ENCODE results near the gene CITED4. TPM values are rescaled to one million over a fixed set of nuclear protein-coding genes. Genes with fewer than 3 reads are reported as not detected.

CITED4 gene
- polyA plus RNA-seq, 3 donors = 2.4 to 18.8 (median 17.1) TPM

- Histone ChIP-seq H3K9ac (ENCODE audit: insufficient read depth, low read length, poor library complexity, severe bottlenecking) (no peak overlapping the region), H3K4me1 (ENCODE audit: control insufficient read depth in 1 of 2, insufficient read depth in 2 of 2, low read length in 2 of 2) (no peaks in the 10 kb centered on the region), H2AFZ (ENCODE audit: insufficient read depth, low read depth, low read length, poor library complexity, severe bottlenecking) (no peak overlapping the region), H3K9me3 (replicated peaks in 1 of 2; ENCODE audit: control insufficient read depth in 1 of 2, insufficient read depth in 1 of 2, low read length in 2 of 2) (no peaks in the 10 kb centered on the region), H3K27ac (ENCODE audit: low read depth in 1 of 2, low read length in 2 of 2) (no peak overlapping the region), H3K4me2 (replicated peaks; ENCODE audit: extremely low read depth, low read length, poor library complexity, severe bottlenecking) (no peak overlapping the region), H4K20me1 (ENCODE audit: insufficient read depth, low read length) (no peaks in the 10 kb centered on the region), H3K36me3 (replicated peaks in 1 of 2; ENCODE audit: control insufficient read depth in 1 of 2, insufficient read depth in 2 of 2, low read length in 2 of 2) (no peaks in the 10 kb centered on the region), H3K79me2 (ENCODE audit: insufficient read depth, low read length) (no peaks in the 10 kb centered on the region), H3K27me3 (ENCODE audit: control insufficient read depth in 2 of 2, insufficient read depth in 2 of 2, low read length in 2 of 2) (no peaks in the 10 kb centered on the region), H3K4me3 (replicated peaks in 1 of 3; ENCODE audit: low read depth in 2 of 3, low read length in 3 of 3) (no peak overlapping the region)
- no peaks in the 10 kb centered on the region for H3K9me3 Mint-ChIP-seq
- intact Hi-C loops (cut with micrococcal nuclease) = no loop called here
- no peak overlapping the region for H3K27ac Mint-ChIP-seq
- no peaks in the 10 kb centered on the region for H3K4me1 Mint-ChIP-seq
- WGBS (ENCODE audit: insufficient coverage) = 96% methylated on average over 11 of the region's 11 CpGs
- H3K27me3 Mint-ChIP-seq (ENCODE audit: low read depth in 3 of 3) = peaks cover 1 to 6% (median 2%) of the 10 kb centered on the region in 3 donors
- DNase-seq = no peak
- H3K36me3 Mint-ChIP-seq = no peaks in the 10 kb centered on the region
- TF ChIP-seq CTCF (IDR thresholded peaks at IDR 0.05) = no peak
- H3K4me3 Mint-ChIP-seq = no peak overlapping the region
Measured at GRCh38 chr1:40834968-40835545, 27.1 kb downstream of the CITED4 start.

- intact Hi-C loops (cut with micrococcal nuclease) = no loop called here
- 75% methylated on average over 1 of the region's 1 CpG for WGBS (ENCODE audit: insufficient coverage)
- Mint-ChIP-seq H3K4me3 (no peak overlapping the region), H3K4me1 (no peaks in the 10 kb centered on the region), H3K27me3 (ENCODE audit: low read depth in 3 of 3) (peaks cover 0 to 7% (median 2%) of the 10 kb centered on the region in 3 donors), H3K27ac (no peak overlapping the region), H3K36me3 (no peaks in the 10 kb centered on the region), H3K9me3 (no peaks in the 10 kb centered on the region)
- no peaks in the 10 kb centered on the region for H3K36me3 ChIP-seq (replicated peaks in 1 of 2; ENCODE audit: control insufficient read depth in 1 of 2, insufficient read depth in 2 of 2, low read length in 2 of 2)
- no peaks in the 10 kb centered on the region for H3K9me3 ChIP-seq (replicated peaks in 1 of 2; ENCODE audit: control insufficient read depth in 1 of 2, insufficient read depth in 1 of 2, low read length in 2 of 2)
- no peak overlapping the region for H3K27ac ChIP-seq (ENCODE audit: low read depth in 1 of 2, low read length in 2 of 2)
- H2AFZ ChIP-seq (ENCODE audit: insufficient read depth, low read depth, low read length, poor library complexity, severe bottlenecking) = no peak overlapping the region
- H3K4me3 ChIP-seq (replicated peaks in 1 of 3; ENCODE audit: low read depth in 2 of 3, low read length in 3 of 3) = no peak overlapping the region
- no peak for DNase-seq
- H3K9ac ChIP-seq (ENCODE audit: insufficient read depth, low read length, poor library complexity, severe bottlenecking) = no peak overlapping the region
- H3K27me3 ChIP-seq (ENCODE audit: control insufficient read depth in 2 of 2, insufficient read depth in 2 of 2, low read length in 2 of 2) = no peaks in the 10 kb centered on the region
- no peak overlapping the region for H3K4me2 ChIP-seq (replicated peaks; ENCODE audit: extremely low read depth, low read length, poor library complexity, severe bottlenecking)
- no peaks in the 10 kb centered on the region for H3K79me2 ChIP-seq (ENCODE audit: insufficient read depth, low read length)
- H4K20me1 ChIP-seq (ENCODE audit: insufficient read depth, low read length) = no peaks in the 10 kb centered on the region
- no peaks in the 10 kb centered on the region for H3K4me1 ChIP-seq (ENCODE audit: control insufficient read depth in 1 of 2, insufficient read depth in 2 of 2, low read length in 2 of 2)
- no peak for TF ChIP-seq CTCF (IDR thresholded peaks at IDR 0.05)
Measured at GRCh38 chr1:40833979-40834378, 28.2 kb downstream of the CITED4 start.

Data from CD14-positive monocyte (primary cell).